ENCODE data around the gene EBF3. TPM values are rescaled to one million over a fixed set of nuclear protein-coding genes. Genes with fewer than 3 reads are reported as not detected.

EBF3 gene
- total RNA-seq, 1 donor from 2014 or later = 0.15 TPM

DNA sequence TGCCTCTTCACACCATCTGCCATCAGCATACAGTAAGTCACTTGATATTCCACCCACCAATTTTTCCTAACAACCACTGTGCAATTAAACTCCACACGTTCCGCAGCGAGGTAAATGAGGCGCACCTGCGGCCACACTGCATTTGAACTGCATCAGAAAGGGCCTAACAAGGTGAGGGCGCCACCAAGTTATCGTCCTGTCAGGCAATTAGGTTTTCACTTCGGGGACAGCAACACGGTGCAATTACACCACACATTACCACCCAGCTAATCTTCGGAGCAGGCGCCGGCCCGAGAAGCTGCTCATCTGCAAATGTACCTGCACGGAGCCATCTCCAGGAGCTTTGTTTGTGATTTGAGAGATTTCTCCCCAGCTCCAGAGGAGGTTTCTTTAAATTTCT is 84.4 kb downstream of the EBF3 start:
- no peaks in the 10 kb centered on the region for H3K27me3 ChIP-seq
- no peaks in the 10 kb centered on the region for H3K79me2 ChIP-seq (ENCODE audit: low read depth)
- H3K4me3 ChIP-seq = no peak overlapping the region
- TF ChIP-seq EZH2 (IDR thresholded peaks at IDR 0.05) (no peak), CTCF (IDR thresholded peaks at IDR 0.05) (no peak), EZH2phosphoT487 (IDR thresholded peaks at IDR 0.05) (no peak)
- H3K27ac Mint-ChIP-seq = peak overlapping the region; percentile 43
- no peaks in the 10 kb centered on the region for H3F3A ChIP-seq (ENCODE audit: low read depth)
- no peak overlapping the region for H3K9ac ChIP-seq
- no peaks in the 10 kb centered on the region for H3K36me3 ChIP-seq
- H2AFZ ChIP-seq (replicated peaks) = no peak overlapping the region
- peaks cover 18% of the 10 kb centered on the region for H3K4me1 Mint-ChIP-seq
- no peaks in the 10 kb centered on the region for H3K36me3 Mint-ChIP-seq
- no peak overlapping the region for H3K4me2 ChIP-seq
- peaks cover 19% of the 10 kb centered on the region for H3K4me1 ChIP-seq
- no peaks in the 10 kb centered on the region for H3K9me3 ChIP-seq (ENCODE audit: low read depth)
- no peaks in the 10 kb centered on the region for H3K9me3 Mint-ChIP-seq
- no peak overlapping the region for H3K27ac ChIP-seq
- H4K20me1 ChIP-seq (ENCODE audit: low read depth) = no peaks in the 10 kb centered on the region
- peaks cover 12% of the 10 kb centered on the region for H3K27me3 Mint-ChIP-seq (ENCODE audit: insufficient read depth, low read depth)
- DNase-seq (ENCODE audit: low spot score) = no peak
- H3K4me3 Mint-ChIP-seq = no peak overlapping the region

- Histone ChIP-seq H3K79me2 (ENCODE audit: low read depth) (no peaks in the 10 kb centered on the region), H2AFZ (replicated peaks) (no peak overlapping the region), H4K20me1 (ENCODE audit: low read depth) (no peaks in the 10 kb centered on the region), H3K27ac (no peak overlapping the region), H3F3A (ENCODE audit: low read depth) (no peaks in the 10 kb centered on the region), H3K9me3 (ENCODE audit: low read depth) (no peaks in the 10 kb centered on the region), H3K4me3 (no peak overlapping the region), H3K36me3 (no peaks in the 10 kb centered on the region), H3K27me3 (no peaks in the 10 kb centered on the region), H3K4me2 (no peak overlapping the region), H3K4me1 (peaks cover 19% of the 10 kb centered on the region), H3K9ac (no peak overlapping the region)
- Mint-ChIP-seq H3K36me3 (no peaks in the 10 kb centered on the region), H3K4me3 (no peak overlapping the region), H3K4me1 (peaks cover 14% of the 10 kb centered on the region), H3K9me3 (no peaks in the 10 kb centered on the region), H3K27ac (no peak overlapping the region), H3K27me3 (ENCODE audit: insufficient read depth, low read depth) (peaks cover 10% of the 10 kb centered on the region)
- TF ChIP-seq CTCF (IDR thresholded peaks at IDR 0.05) (no peak), EZH2phosphoT487 (IDR thresholded peaks at IDR 0.05) (no peak), EZH2 (IDR thresholded peaks at IDR 0.05) (no peak)
- no peak for DNase-seq (ENCODE audit: low spot score)
These were observed 85.2 kb downstream of the EBF3 start for GRCh38 chr10:129878835-129879234.

GRCh38 chr10:129877773-129878371 is 86.2 kb downstream of the EBF3 start:
- no peaks in the 10 kb centered on the region for H3K36me3 ChIP-seq
- peaks cover 15% of the 10 kb centered on the region for H3K4me1 ChIP-seq
- Mint-ChIP-seq H3K27me3 (ENCODE audit: insufficient read depth, low read depth) (peaks cover 10% of the 10 kb centered on the region), H3K9me3 (no peaks in the 10 kb centered on the region), H3K36me3 (no peaks in the 10 kb centered on the region), H3K4me3 (no peak overlapping the region), H3K27ac (no peak overlapping the region), H3K4me1 (peaks cover 11% of the 10 kb centered on the region)
- no peak overlapping the region for H3K4me3 ChIP-seq
- no peak overlapping the region for H3K27ac ChIP-seq
- no peaks in the 10 kb centered on the region for H3K79me2 ChIP-seq (ENCODE audit: low read depth)
- DNase-seq (ENCODE audit: low spot score) = peak; percentile 62
- H3K9me3 ChIP-seq (ENCODE audit: low read depth) = no peaks in the 10 kb centered on the region
- no peak overlapping the region for H3K9ac ChIP-seq
- H4K20me1 ChIP-seq (ENCODE audit: low read depth) = no peaks in the 10 kb centered on the region
- H3K4me2 ChIP-seq = no peak overlapping the region
- no peak overlapping the region for H2AFZ ChIP-seq (replicated peaks)
- H3F3A ChIP-seq (ENCODE audit: low read depth) = no peaks in the 10 kb centered on the region
- TF ChIP-seq EZH2 (IDR thresholded peaks at IDR 0.05) (no peak), EZH2phosphoT487 (IDR thresholded peaks at IDR 0.05) (no peak), CTCF (IDR thresholded peaks at IDR 0.05) (peak; percentile 73)
- no peaks in the 10 kb centered on the region for H3K27me3 ChIP-seq
